Activated CD4-positive, alpha-beta T cell treated with anti-CD3 and anti-CD28 coated beads for 4 hours (primary cell): ENCODE results near the gene HDAC7.
"Not testable (repeated sequence)": the region's sequence is repeated elsewhere in the genome, so short reads cannot be mapped to it uniquely, and the experiment has no call there.

Experiments used
- DNase-seq, 2 donors: peaks; one replicate each; pipeline ENCODE4 v3.0.0-alpha.2; 2020

HDAC7 gene

GRCh38 chr12:47848853-47849252, 29.1 kb upstream of the HDAC7 start:
- no peak for DNase-seq

GRCh38 chr12:47846294-47846996, 26.7 kb upstream of the HDAC7 start:
- DNase-seq, result no peak

GRCh38 chr12:47845081-47845480, 25.4 kb upstream of the HDAC7 start:
- DNase-seq, result no peak

GRCh38 chr12:47844264-47845019, 24.7 kb upstream of the HDAC7 start:
- DNase-seq, result no peak

GRCh38 chr12:47843226-47843980, 23.7 kb upstream of the HDAC7 start:
- DNase-seq, result no peak

- not testable (repeated sequence) for DNase-seq
Observed at GRCh38 chr12:47842543-47842942, 22.8 kb upstream of the HDAC7 start.

GRCh38 chr12:47841910-47842309, 22.2 kb upstream of the HDAC7 start:
- no peak for DNase-seq

GRCh38 chr12:47841501-47841900, 21.8 kb upstream of the HDAC7 start:
- no peak for DNase-seq

- DNase-seq, result no peak
Observed at GRCh38 chr12:47840571-47840970, 20.9 kb upstream of the HDAC7 start.

GRCh38 chr12:47839214-47839876, 19.6 kb upstream of the HDAC7 start:
- DNase-seq, result no peak

GRCh38 chr12:47838286-47838931, 18.7 kb upstream of the HDAC7 start:
- DNase-seq, result peak; percentile 41 to 51

GRCh38 chr12:47837190-47838171, 17.8 kb upstream of the HDAC7 start:
- DNase-seq, result peak; percentile 61 to 65

- DNase-seq, result no peak
Observed at GRCh38 chr12:47835831-47836155, 16.1 kb upstream of the HDAC7 start.

- no peak for DNase-seq
Observed at GRCh38 chr12:47835006-47835830, 15.5 kb upstream of the HDAC7 start.

- no peak for DNase-seq
Observed at GRCh38 chr12:47834199-47834903, 14.6 kb upstream of the HDAC7 start.

- DNase-seq, result no peak
Observed at GRCh38 chr12:47833591-47834012, 13.9 kb upstream of the HDAC7 start.

GRCh38 chr12:47832263-47832933, 12.7 kb upstream of the HDAC7 start:
- DNase-seq, result peak; percentile 40

GRCh38 chr12:47829584-47829983, 9.9 kb upstream of the HDAC7 start:
- no peak for DNase-seq

- no peak for DNase-seq
Observed at GRCh38 chr12:47828976-47829482, 9.3 kb upstream of the HDAC7 start.
